ENCODE measurements around the gene OSBP2. TPM values are rescaled to one million over a fixed set of nuclear protein-coding genes. Genes with fewer than 3 reads are reported as not detected.

Gene OSBP2
- total and polyA plus RNA-seq, 2 experiments from 2014 or later, result 2.1 to 2.9 TPM

- no peak overlapping the region for H3K4me3 ChIP-seq
- H3K27ac Mint-ChIP-seq, result peak overlapping the region; percentile 40; the same call in 1 of the 2 replicates
- H3K9me2 ChIP-seq (ENCODE audit: insufficient read depth), result no peaks in the 10 kb centered on the region
- DNase-seq (ENCODE audit: low spot score) (no peak), ATAC-seq (no peak)
- H3K27me3 ChIP-seq (ENCODE audit: insufficient read depth), result no peaks in the 10 kb centered on the region
- no peaks in the 10 kb centered on the region for H4K20me1 ChIP-seq (replicated peaks; ENCODE audit: insufficient read depth)
- peaks cover 4% of the 10 kb centered on the region for H3K27me3 Mint-ChIP-seq (ENCODE audit: insufficient read depth, low read depth, poor library complexity)
- H2AFZ ChIP-seq, result no peak overlapping the region
- H3K36me3 Mint-ChIP-seq (ENCODE audit: low read depth), result no peaks in the 10 kb centered on the region
- no peaks in the 10 kb centered on the region for H3F3A ChIP-seq (replicated peaks; ENCODE audit: low read depth)
- no peak overlapping the region for H3K4me3 Mint-ChIP-seq
- H3K4me1 Mint-ChIP-seq, result peaks cover 4% of the 10 kb centered on the region; the same call in 2 of the 3 replicates
- no peak overlapping the region for H3K4me2 ChIP-seq
- TF ChIP-seq STAT1 (IDR thresholded peaks at IDR 0.05; ENCODE audit: unreplicated experiment), result no peak
- TF ChIP-seq ETS1 (IDR thresholded peaks at IDR 0.05), result no peak
- TF ChIP-seq CTCF (conservative IDR thresholded peaks at IDR 0.05; ENCODE audit: low read depth in 2 of 2), result no peak
- TF ChIP-seq ZNF462 (CRISPR knock-in tag; IDR thresholded peaks at IDR 0.05), result no peak
- no peaks in the 10 kb centered on the region for H3K79me2 ChIP-seq (replicated peaks; ENCODE audit: insufficient read depth)
- no peaks in the 10 kb centered on the region for H3K9me3 Mint-ChIP-seq
- H3K36me3 ChIP-seq (ENCODE audit: insufficient read depth), result no peaks in the 10 kb centered on the region
- H3K4me1 ChIP-seq (ENCODE audit: insufficient read depth), result no peaks in the 10 kb centered on the region
- no peak overlapping the region for H3K27ac ChIP-seq (ENCODE audit: low read depth)
Measured at GRCh38 chr22:30780026-30780425, 85.4 kb downstream of the OSBP2 start.
